GM12865 (cell line): ENCODE results near the gene GJB5.
A peak's percentile ranks its signal among the peaks of the same experiment; 100 is the strongest.

Experiments
- DNase-seq: peaks from one replicate; pipeline ENCODE4 v3.0.0; 2010; ENCODE audit warnings: low read depth
- H3K4me3 ChIP-seq: 2 replicates; pipeline ENCODE4 v1.5.1; 2011; ENCODE audit warnings: mild to moderate bottlenecking, low read depth, low read length, control low read depth
- CTCF ChIP-seq: IDR thresholded peaks from 2 replicates; pipeline ENCODE4 v1.5.1; 2011; ENCODE audit warnings: low read length, control low read depth, low read depth, inconsistent platforms; ENCODE audit not compliant: insufficient read depth; ENCODE audit errors: missing control alignments

GJB5 gene

GRCh38 chr1:34712007-34712688 lies 42.7 kb upstream of the GJB5 start:
- TF ChIP-seq CTCF = no peak
- DNase-seq = no peak
- no peak overlapping the region for H3K4me3 ChIP-seq

- DNase-seq = no peak
- no peak for TF ChIP-seq CTCF
- no peak overlapping the region for H3K4me3 ChIP-seq
Measured at GRCh38 chr1:34713443-34713842, 41.4 kb upstream of the GJB5 start.

- TF ChIP-seq CTCF = no peak
- DNase-seq = peak; percentile 5
- H3K4me3 ChIP-seq = no peak overlapping the region
Measured at GRCh38 chr1:34714386-34714785, 40.5 kb upstream of the GJB5 start.

GRCh38 chr1:34715139-34715538 lies 39.7 kb upstream of the GJB5 start:
- DNase-seq = no peak
- no peak overlapping the region for H3K4me3 ChIP-seq
- TF ChIP-seq CTCF = no peak

GRCh38 chr1:34721241-34721640 lies 33.6 kb upstream of the GJB5 start:
- no peak for DNase-seq
- no peak for TF ChIP-seq CTCF
- no peak overlapping the region for H3K4me3 ChIP-seq

- no peak for TF ChIP-seq CTCF
- no peak overlapping the region for H3K4me3 ChIP-seq
- no peak for DNase-seq
Measured at GRCh38 chr1:34721646-34722355, 33.0 kb upstream of the GJB5 start.

- TF ChIP-seq CTCF = no peak
- DNase-seq = no peak
- H3K4me3 ChIP-seq = no peak overlapping the region
Measured at GRCh38 chr1:34726861-34727260, 28.0 kb upstream of the GJB5 start.
